Ovary (tissue), 9 donors: Measurements from ENCODE around the gene ANKRD39. TPM values are rescaled to one million over a fixed set of nuclear protein-coding genes. Genes with fewer than 3 reads are reported as not detected.

Source experiments
- DNase-seq, 5 donors: peaks; one replicate each; pipeline ENCODE4 v3.0.0-alpha.2; 2019 to 2020
- H3K27ac ChIP-seq, 2 donors: fragments of 200-600 bp; one replicate each; pipeline versions ENCODE4 v1.5.1 to v1.8.0; 2019 to 2022
- H3K27me3 ChIP-seq: fragments of 200-600 bp; one replicate; pipeline ENCODE4 v1.8.0; 2022
- H3K36me3 ChIP-seq: fragments of 200-600 bp; sonication (generic); one replicate; pipeline ENCODE4 v1.5.1; 2019
- H3K4me1 ChIP-seq: one replicate; pipeline ENCODE4 v1.8.1; 2013; ENCODE audit warnings: mild to moderate bottlenecking, moderate library complexity; ENCODE audit not compliant: insufficient read depth
- H3K4me3 ChIP-seq: fragments of 200-600 bp; sonication (generic); one replicate; pipeline ENCODE4 v1.5.1; 2017
- H3K9me3 ChIP-seq, 2 donors: fragments of 200-600 bp in 1 of 2; sonication (generic) in 1 of 2; one replicate each; pipeline versions ENCODE4 v1.5.1 to v1.8.1; 2013 to 2019; ENCODE audit warnings: mild to moderate bottlenecking in 1 of 2, moderate library complexity in 1 of 2
- CTCF ChIP-seq, 3 donors: fragments of 450-650 bp in 2 of 3; fragments of 200-600 bp in 1 of 3; IDR thresholded peaks; one replicate each; pipeline versions ENCODE4 v1.5.1 to v1.8.0; 2016 to 2022; ENCODE audit warnings: antibody characterized with exemption in 3 of 3, mild to moderate bottlenecking in 1 of 3
- EP300 ChIP-seq: sonication (generic); formaldehyde crosslinking; IDR thresholded peaks from one replicate; pipeline ENCODE4 v1.6.1; 2017; ENCODE audit warnings: antibody characterized with exemption
- POLR2A ChIP-seq: fragments of 450-650 bp; IDR thresholded peaks from one replicate; pipeline ENCODE4 v1.6.1; 2017; ENCODE audit warnings: antibody characterized with exemption, mild to moderate bottlenecking, moderate library complexity
- WGBS, 3 donors: extraction: QIAGEN DNeasy Blood & Tissue Kit in 1 of 3; methylation state at CpG; one replicate each; pipeline versions ENCODE4 v1.1.5 to v1.1.7; 2013 to 2017; 5-methylcytosine and 5-hydroxymethylcytosine counted together
- intact Hi-C, 4 donors: fragments of 100-400 bp; cut with DNase I; formaldehyde crosslinking; loops; one replicate each; pipeline versions ENCODE4 v1.11.0 to v1.15.1; 2022 to 2023
- polyA plus RNA-seq, 2 donors: library from polyadenylated mRNA; stranded (reverse); fragments of 200-250 nt in 1 of 2; fragments of 350-450 nt in 1 of 2; fragmentation: Illumina TruSeq in 1 of 2; extraction: RNeasy Lipid Tissue Mini Kit (QIAGEN cat#74804) in 1 of 2; gene quantifications; one replicate each; pipeline ENCODE4 v1.2.3, GENCODE V29; 2013 to 2014
- total RNA-seq, 7 donors: library from RNA; depleted of rRNA in 2 of 7; stranded (reverse); fragments of >200 nt in 2 of 7; fragmentation: NEBNext Ultra II Directional in 3 of 7; extraction: Animal tissue kit (Norgen Biotek cat#: 25700) in 3 of 7; gene quantifications; one replicate each; pipeline versions ENCODE4 v1.1.0 to v1.2.4, GENCODE V29; 2016 to 2023
- donor health status: DM: no; HTN: no; CAD: no; lungs with moderate emphysema.
- donor health status: DM: no; HTN: no; CAD: no.
- donor health status: Bipolar disorder and iron deficiency.
- donor health status: DM: yes; HTN: yes; CAD: no.
- donor health status: DM: no; HTN: no; CAD: no.
- donor health status: DM: yes; HTN: yes; CAD: no.

Gene ANKRD39
- total and polyA plus RNA-seq, 9 donors, result 2.6 to 14.7 (median 12.7) TPM

- Histone ChIP-seq H3K4me3 (no peak overlapping the region), H3K9me3 (no peaks in the 10 kb centered on the region), H3K36me3 (no peaks in the 10 kb centered on the region), H3K4me1 (no peaks in the 10 kb centered on the region), H3K27ac (no peak overlapping the region), H3K27me3 (no peaks in the 10 kb centered on the region)
- 69 to 78% (median 75%) methylated on average over 10 of the region's 10 CpGs for WGBS, 3 donors
- DNase-seq, result no peak
- intact Hi-C loops, result no loop called here
- TF ChIP-seq EP300 (no peak), POLR2A (no peak), CTCF (IDR thresholded peaks at IDR 0.05) (no peak)
Observed at GRCh38 chr2:96847586-96847985, 10.2 kb downstream of the ANKRD39 start.

GRCh38 chr2:96846825-96847224 lies 11.0 kb downstream of the ANKRD39 start:
- intact Hi-C loops, result no loop called here
- WGBS, 3 donors, result 89 to 92% (median 91%) methylated on average over 5 of the region's 5 CpGs
- no peak for TF ChIP-seq CTCF (IDR thresholded peaks at IDR 0.05)
- TF ChIP-seq POLR2A, result no peak
- Histone ChIP-seq H3K9me3 (no peaks in the 10 kb centered on the region), H3K27me3 (no peaks in the 10 kb centered on the region), H3K4me3 (no peak overlapping the region), H3K27ac (no peak overlapping the region), H3K36me3 (no peaks in the 10 kb centered on the region), H3K4me1 (no peaks in the 10 kb centered on the region)
- DNase-seq, result no peak

GRCh38 chr2:96844405-96844808 lies 13.4 kb downstream of the ANKRD39 start:
- WGBS, 3 donors, result 79 to 83% (median 82%) methylated on average over 17 of the region's 17 CpGs
- no peak for TF ChIP-seq EP300
- H3K36me3 ChIP-seq, result no peaks in the 10 kb centered on the region
- no peak for DNase-seq
- no peaks in the 10 kb centered on the region for H3K9me3 ChIP-seq
- H3K27me3 ChIP-seq, result no peaks in the 10 kb centered on the region
- intact Hi-C loops, result no loop called here
- H3K4me3 ChIP-seq, result no peak overlapping the region
- no peak overlapping the region for H3K27ac ChIP-seq
- peaks cover 4% of the 10 kb centered on the region for H3K4me1 ChIP-seq

DNA sequence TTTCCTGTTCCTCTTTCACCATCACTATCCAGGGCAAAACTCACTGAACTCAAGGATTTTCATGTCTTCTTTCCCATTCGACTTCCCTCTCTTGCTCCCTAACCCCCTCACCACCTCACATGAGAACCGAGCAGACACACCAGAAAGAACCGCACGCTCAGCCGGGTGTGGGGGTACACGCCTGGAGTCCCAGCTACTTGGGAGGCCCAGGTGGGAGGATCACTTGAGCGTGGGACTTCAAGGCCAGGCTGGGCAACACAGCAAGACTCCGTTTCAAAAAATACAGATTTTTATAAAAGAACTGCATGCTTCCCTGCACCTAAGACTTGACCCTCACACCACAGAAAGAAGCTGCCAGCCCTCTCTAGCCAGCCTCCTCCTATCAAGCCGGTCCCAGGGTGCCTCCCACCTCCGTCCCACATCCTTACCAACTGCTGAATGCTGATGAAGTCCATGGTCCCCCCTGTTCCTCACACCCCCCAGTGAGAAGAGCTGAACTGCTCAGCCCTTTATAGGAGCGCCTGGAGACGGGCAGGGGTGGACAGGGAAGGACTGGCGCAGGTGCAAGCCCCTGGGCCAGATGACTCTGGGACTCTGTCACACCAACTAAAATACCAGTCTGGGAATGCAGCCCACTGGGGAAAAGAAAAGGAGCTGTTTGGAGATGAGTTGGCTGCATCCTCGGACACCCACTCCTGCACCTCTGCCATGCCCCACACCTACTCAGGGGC lies 14.1 kb downstream of the ANKRD39 start, which contains the start of gene ANKRD23:
ANKRD23 (minus strand) TSS at position 484 of the 731 bp plus-strand sequence; CDS start at position 455, 29 bp downstream.
- no peak for DNase-seq
- WGBS, 3 donors, result 85 to 89% (median 87%) methylated on average over 14 of the region's 14 CpGs
- TF ChIP-seq CTCF (IDR thresholded peaks at IDR 0.05), result no peak
- TF ChIP-seq EP300, result no peak
- TF ChIP-seq POLR2A, result no peak
- H3K4me3 ChIP-seq, result no peak within 1 kb of the TSS
- H3K9me3 ChIP-seq, result no peaks in the 10 kb centered on the region
- no peaks in the 10 kb centered on the region for H3K36me3 ChIP-seq
- intact Hi-C loops, result no loop called here
- no peak within 1 kb of the TSS for H3K27ac ChIP-seq
- H3K27me3 ChIP-seq, result no peaks in the 10 kb centered on the region
- H3K4me1 ChIP-seq, result peaks cover 7% of the 10 kb centered on the region

DNA sequence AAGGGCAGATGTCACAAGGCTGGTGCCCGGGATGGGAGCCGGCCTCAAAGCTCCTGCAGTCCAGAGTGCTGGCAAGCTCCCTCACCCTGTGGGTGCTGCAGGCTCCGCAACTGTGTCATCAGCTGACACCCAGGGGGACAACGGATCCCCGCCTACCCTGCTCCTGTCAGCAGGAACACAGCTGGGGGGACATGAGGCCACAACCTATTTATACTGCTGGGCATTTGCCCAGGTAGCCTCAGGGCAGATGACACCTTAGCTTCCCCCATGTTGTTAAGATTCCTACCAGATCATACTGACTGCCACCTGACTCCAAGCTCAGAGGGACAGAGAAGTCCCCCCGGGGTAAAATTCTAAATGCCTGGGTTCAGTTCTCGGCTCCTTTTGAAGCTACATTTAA lies 15.2 kb downstream of the ANKRD39 start:
- H3K4me1 ChIP-seq, result peaks cover 7% of the 10 kb centered on the region
- TF ChIP-seq EP300, result no peak
- TF ChIP-seq CTCF (IDR thresholded peaks at IDR 0.05), result no peak
- no peak for TF ChIP-seq POLR2A
- no peaks in the 10 kb centered on the region for H3K27me3 ChIP-seq
- intact Hi-C loops, result no loop called here
- WGBS, 3 donors, result 84 to 91% (median 85%) methylated on average over 7 of the region's 7 CpGs
- no peak overlapping the region for H3K27ac ChIP-seq
- H3K36me3 ChIP-seq, result no peaks in the 10 kb centered on the region
- no peak for DNase-seq
- H3K9me3 ChIP-seq, result no peaks in the 10 kb centered on the region
- no peak overlapping the region for H3K4me3 ChIP-seq
